ENCODE results near the gene PADI1.

- TF ChIP-seq CTCF (IDR thresholded peaks at IDR 0.05) = no peak
- no peak for TF ChIP-seq POLR2AphosphoS5 (IDR thresholded peaks at IDR 0.05)
- no peak for TF ChIP-seq POLR2A (IDR thresholded peaks at IDR 0.05; ENCODE audit: low read depth)
- TF ChIP-seq EP300 (IDR thresholded peaks at IDR 0.05) = no peak
Observed at GRCh38 chr1:17263936-17264335, 59.0 kb downstream of the PADI1 start.
